Osteoblast (primary cell): ENCODE results near the gene TBC1D19. TPM values are rescaled to one million over a fixed set of nuclear protein-coding genes. Genes with fewer than 3 reads are reported as not detected.

Source experiments
- DNase-seq: peaks from one replicate; pipeline ENCODE4 v3.0.0; 2011; ENCODE audit warnings: low spot score, mixed read lengths; ENCODE audit not compliant: insufficient read length; ENCODE audit errors: missing footprints
- H2AFZ ChIP-seq: 2 replicates; pipeline ENCODE4 v1.6.0; 2011; ENCODE audit warnings: mild to moderate bottlenecking, low read length
- H3K27ac ChIP-seq: 2 replicates; pipeline ENCODE4 v1.5.1; 2011; ENCODE audit warnings: mild to moderate bottlenecking, low read depth, low read length, moderate library complexity
- H3K27me3 ChIP-seq: 2 replicates; pipeline ENCODE4 v1.6.0; 2012; ENCODE audit warnings: mild to moderate bottlenecking, control low read depth, inconsistent platforms, low read length, moderate library complexity; ENCODE audit not compliant: insufficient read depth
- H3K36me3 ChIP-seq: 2 replicates; pipeline ENCODE4 v1.5.1; 2011; ENCODE audit warnings: mild to moderate bottlenecking, low read length, control low read depth, moderate library complexity; ENCODE audit not compliant: insufficient read depth
- H3K4me1 ChIP-seq: 2 replicates; pipeline ENCODE4 v1.5.1; 2011; ENCODE audit warnings: mild to moderate bottlenecking, low read length, control low read depth, moderate library complexity; ENCODE audit not compliant: insufficient read depth
- H3K4me2 ChIP-seq: 2 replicates; pipeline ENCODE4 v1.6.0; 2011; ENCODE audit warnings: mild to moderate bottlenecking, low read length; ENCODE audit not compliant: insufficient read depth
- H3K4me3 ChIP-seq: fragments of 200-600 bp; sonication (generic); 3 replicates; pipeline ENCODE4 v1.5.1; 2012; ENCODE audit warnings: mild to moderate bottlenecking, low read length, inconsistent platforms; ENCODE audit not compliant: insufficient read depth
- H3K79me2 ChIP-seq: 2 replicates; pipeline ENCODE4 v1.6.0; 2012; ENCODE audit warnings: mild to moderate bottlenecking, low read length, control low read depth, inconsistent platforms; ENCODE audit not compliant: insufficient read depth
- H3K9me3 ChIP-seq: 2 replicates; pipeline ENCODE4 v1.5.1; 2011; ENCODE audit warnings: low read depth, low read length, control low read depth
- H4K20me1 ChIP-seq: 2 replicates; pipeline ENCODE4 v1.6.0; 2012; ENCODE audit warnings: mild to moderate bottlenecking, low read length, control low read depth; ENCODE audit not compliant: insufficient read depth
- CTCF ChIP-seq: IDR thresholded peaks from 2 replicates; pipeline ENCODE4 v1.5.1; 2011; ENCODE audit warnings: mild to moderate bottlenecking, low read depth, low read length, moderate library complexity; ENCODE audit errors: extremely low read depth
- total RNA-seq: library from RNA; depleted of rRNA; stranded (reverse); fragments of >200 nt; gene quantifications from 2 replicates; pipeline ENCODE4 v1.2.3, GENCODE V29; 2012

Gene TBC1D19
- total RNA-seq, 1 donor = 56.1 TPM

- Histone ChIP-seq H3K27me3 (no peaks in the 10 kb centered on the region), H2AFZ (no peak overlapping the region), H3K9me3 (no peaks in the 10 kb centered on the region), H4K20me1 (no peaks in the 10 kb centered on the region), H3K79me2 (no peaks in the 10 kb centered on the region), H3K4me3 (no peak overlapping the region), H3K36me3 (peaks cover 14% of the 10 kb centered on the region), H3K4me1 (no peaks in the 10 kb centered on the region), H3K4me2 (no peak overlapping the region), H3K27ac (no peak overlapping the region)
- no peak for DNase-seq
- TF ChIP-seq CTCF = no peak
Observed at GRCh38 chr4:26765515-26765914, 181.6 kb downstream of the TBC1D19 start.

GRCh38 chr4:26766141-26766540 lies 182.3 kb downstream of the TBC1D19 start:
- no peak for TF ChIP-seq CTCF
- H3K4me2 ChIP-seq = no peak overlapping the region
- no peaks in the 10 kb centered on the region for H3K4me1 ChIP-seq
- no peaks in the 10 kb centered on the region for H3K79me2 ChIP-seq
- H3K27ac ChIP-seq = no peak overlapping the region
- no peaks in the 10 kb centered on the region for H3K27me3 ChIP-seq
- H3K4me3 ChIP-seq = no peak overlapping the region
- no peak for DNase-seq
- no peaks in the 10 kb centered on the region for H4K20me1 ChIP-seq
- H3K9me3 ChIP-seq = no peaks in the 10 kb centered on the region
- peaks cover 20% of the 10 kb centered on the region for H3K36me3 ChIP-seq
- H2AFZ ChIP-seq = no peak overlapping the region

GRCh38 chr4:26772096-26772873 lies 188.4 kb downstream of the TBC1D19 start:
- TF ChIP-seq CTCF = no peak
- Histone ChIP-seq H3K4me2 (no peak overlapping the region), H3K9me3 (no peaks in the 10 kb centered on the region), H3K4me3 (no peak overlapping the region), H3K79me2 (no peaks in the 10 kb centered on the region), H3K36me3 (peaks cover 34% of the 10 kb centered on the region), H3K27ac (no peak overlapping the region), H3K27me3 (no peaks in the 10 kb centered on the region), H2AFZ (no peak overlapping the region), H4K20me1 (no peaks in the 10 kb centered on the region), H3K4me1 (no peaks in the 10 kb centered on the region)
- DNase-seq = no peak

GRCh38 chr4:26779224-26779623 lies 195.3 kb downstream of the TBC1D19 start:
- Histone ChIP-seq H3K9me3 (no peaks in the 10 kb centered on the region), H3K4me1 (peaks cover 32% of the 10 kb centered on the region), H3K27me3 (no peaks in the 10 kb centered on the region), H4K20me1 (no peaks in the 10 kb centered on the region), H3K36me3 (peaks cover 2% of the 10 kb centered on the region), H3K79me2 (no peaks in the 10 kb centered on the region), H2AFZ (no peak overlapping the region), H3K4me2 (no peak overlapping the region), H3K4me3 (no peak overlapping the region), H3K27ac (no peak overlapping the region)
- DNase-seq = no peak
- TF ChIP-seq CTCF = no peak
